Measurements from ENCODE around the gene TRAF4. TPM values are rescaled to one million over a fixed set of nuclear protein-coding genes. Genes with fewer than 3 reads are reported as not detected.

Gene TRAF4
- total and polyA plus RNA-seq, 9 of the 15 experiments (the other 6 are each of a cell fraction or from before 2014, with no cell fraction given): 2.4 to 147 (median 72.4) TPM

GRCh38 chr17:28735242-28735722 is 8.5 kb upstream of the TRAF4 start (continued):
- TF ChIP-seq PCBP2 (IDR thresholded peaks at IDR 0.05; ENCODE audit: low read depth, low read length, poor library complexity, severe bottlenecking) (no peak), ATF7 (IDR thresholded peaks at IDR 0.05) (peak; percentile 83), SUPT5H (IDR thresholded peaks at IDR 0.05) (no peak), E2F3 (CRISPR knock-in tag; IDR thresholded peaks at IDR 0.05) (no peak), ZNF696 (CRISPR knock-in tag; conservative IDR thresholded peaks at IDR 0.05) (no peak), RBM25 (IDR thresholded peaks at IDR 0.05; ENCODE audit: low read depth, low read length, severe bottlenecking) (no peak), HINFP (tag; conservative IDR thresholded peaks at IDR 0.05; ENCODE audit: low read depth) (0 out of 2 replicates have a peak, but pooled peaks have one; percentile 30), NEUROD1 (IDR thresholded peaks at IDR 0.05; ENCODE audit: borderline replicate concordance, low read depth, low read length, partially characterized antibody) (peak; percentile 81), U2AF1 (optimal IDR thresholded peaks at IDR 0.05; ENCODE audit: low read depth, low read length) (no peak), NRF1 (conservative IDR thresholded peaks at IDR 0.05 in 1 of 2, IDR thresholded peaks at IDR 0.05 in 1 of 2) (peak in 1 of 2 experiments; percentile 50; a peak in 2 of 4 replicates), TAF15 (IDR thresholded peaks at IDR 0.05; ENCODE audit: low read depth, low read length) (no peak), EHMT2 (IDR thresholded peaks at IDR 0.05) (no peak), MLX (CRISPR knock-in tag; conservative IDR thresholded peaks at IDR 0.05) (no peak), ZNF253 (CRISPR knock-in tag; conservative IDR thresholded peaks at IDR 0.05) (no peak), HSF4 (CRISPR knock-in tag; IDR thresholded peaks at IDR 0.05; ENCODE audit: borderline replicate concordance) (no peak), SRSF3 (IDR thresholded peaks at IDR 0.05; ENCODE audit: insufficient read depth, low read length) (no peak), POLR2AphosphoS2 (IDR thresholded peaks at IDR 0.05; ENCODE audit: low read length) (no peak), CSDE1 (IDR thresholded peaks at IDR 0.05) (no peak)

Data from K562 (cell line).